AG10803 (cell line): Measurements from ENCODE around the gene DDX46.
A peak's percentile ranks its signal among the peaks of the same experiment; 100 is the strongest.

Experiments used
- DNase-seq: peaks from one replicate; pipeline ENCODE4 v3.0.0; 2010; ENCODE audit warnings: low read depth
- H3K4me3 ChIP-seq: 2 replicates; pipeline ENCODE4 v1.5.1; 2011; ENCODE audit warnings: mild to moderate bottlenecking, low read length, control low read depth
- CTCF ChIP-seq: conservative IDR thresholded peaks from 2 replicates; pipeline ENCODE4 v1.5.1; 2011; ENCODE audit warnings: mild to moderate bottlenecking, low read length, control low read depth, inconsistent platforms

Gene DDX46

GRCh38 chr5:134864707-134865106, 106.1 kb downstream of the DDX46 start:
- no peak overlapping the region for H3K4me3 ChIP-seq
- no peak for DNase-seq
- TF ChIP-seq CTCF = no peak

- H3K4me3 ChIP-seq = no peak overlapping the region
- no peak for TF ChIP-seq CTCF
- no peak for DNase-seq
These were observed 114.9 kb downstream of the DDX46 start for GRCh38 chr5:134873494-134873893.

- H3K4me3 ChIP-seq = peak within 1 kb of the TSS; percentile 85
- no peak for TF ChIP-seq CTCF
- DNase-seq = peak; percentile 86
These were observed 115.6 kb downstream of the DDX46 start, which contains the start of gene TXNDC15 for GRCh38 chr5:134873987-134874830. TSS of gene TXNDC15 (plus strand) at chr5:134874371. CDS start at chr5:134874428, 57 bp downstream.

GRCh38 chr5:134874831-134875655, 116.5 kb downstream of the DDX46 start:
- no peak for TF ChIP-seq CTCF
- peak; percentile 91 for DNase-seq
- peak overlapping the region; percentile 85 for H3K4me3 ChIP-seq

GRCh38 chr5:134877159-134877558, 118.6 kb downstream of the DDX46 start:
- no peak for TF ChIP-seq CTCF
- H3K4me3 ChIP-seq = no peak overlapping the region
- no peak for DNase-seq

- no peak for TF ChIP-seq CTCF
- no peak overlapping the region for H3K4me3 ChIP-seq
- DNase-seq = no peak
These were observed 119.8 kb downstream of the DDX46 start for GRCh38 chr5:134878403-134878802.

GRCh38 chr5:134879456-134879855, 120.9 kb downstream of the DDX46 start:
- no peak overlapping the region for H3K4me3 ChIP-seq
- TF ChIP-seq CTCF = no peak
- no peak for DNase-seq
